Measurements from ENCODE around the gene TMTC1. TPM values are rescaled to one million over a fixed set of nuclear protein-coding genes. Genes with fewer than 3 reads are reported as not detected.

TMTC1 gene
- polyA plus RNA-seq, 4 donors: 26.7 to 31.3 (median 28.7) TPM

- no peak for DNase-seq (ENCODE audit: low read depth in 4 of 4, low spot score in 2 of 4)
Measured at GRCh38 chr12:29508949-29509348, 274.8 kb downstream of the TMTC1 start.

GRCh38 chr12:29505122-29505521 is 278.6 kb downstream of the TMTC1 start:
- no peak for DNase-seq (ENCODE audit: low read depth in 4 of 4, low spot score in 2 of 4)

GRCh38 chr12:29503283-29503682 is 280.5 kb downstream of the TMTC1 start:
- DNase-seq (ENCODE audit: low read depth in 4 of 4, low spot score in 2 of 4): no peak

DNA sequence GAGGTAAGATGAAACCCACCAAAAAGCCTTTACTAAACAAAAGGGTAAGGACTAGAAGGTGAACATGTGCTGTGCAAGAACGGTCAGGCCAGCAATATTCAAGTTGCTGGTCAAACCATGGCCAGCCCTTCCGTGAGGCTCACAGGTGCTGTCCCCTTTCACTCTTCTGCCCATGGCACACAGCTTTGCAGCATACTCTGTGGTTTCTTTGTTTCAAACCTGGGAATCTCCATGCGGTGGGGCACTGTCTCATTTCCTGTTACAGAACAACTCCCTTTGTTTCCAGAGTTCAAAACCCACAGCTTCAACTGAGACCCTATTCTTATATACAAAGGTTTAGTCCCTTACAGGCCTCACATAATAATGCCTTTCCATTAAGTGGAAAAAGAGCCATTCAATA is 284.5 kb downstream of the TMTC1 start:
- DNase-seq (ENCODE audit: low read depth in 4 of 4, low spot score in 2 of 4): no peak

DNA sequence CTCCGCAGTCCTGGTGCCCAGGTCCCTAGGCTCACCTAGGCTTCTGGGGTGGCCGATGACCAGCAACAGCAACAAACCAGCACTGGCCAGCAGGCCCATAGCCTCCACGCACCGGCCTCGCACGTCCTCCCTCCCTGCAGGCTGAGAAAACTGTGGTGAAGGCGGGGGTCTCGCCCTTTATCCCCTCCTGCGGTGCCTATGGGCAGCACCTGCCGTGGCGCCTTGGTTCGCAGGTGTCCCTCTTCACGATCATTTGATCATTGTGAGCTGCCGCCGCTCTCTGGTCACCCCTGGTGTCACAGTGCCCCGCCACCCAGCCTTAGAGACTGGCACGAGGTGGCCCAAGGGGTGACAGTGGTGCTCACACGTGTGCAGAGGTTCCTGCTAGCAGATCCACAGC is 286.2 kb downstream of the TMTC1 start, which contains the start of gene OVCH1:
OVCH1 (minus strand) TSS at position 99 of the 400 bp plus-strand sequence; CDS start at position 99, 0 bp downstream.
- DNase-seq (ENCODE audit: low read depth in 4 of 4, low spot score in 2 of 4): no peak

DNA sequence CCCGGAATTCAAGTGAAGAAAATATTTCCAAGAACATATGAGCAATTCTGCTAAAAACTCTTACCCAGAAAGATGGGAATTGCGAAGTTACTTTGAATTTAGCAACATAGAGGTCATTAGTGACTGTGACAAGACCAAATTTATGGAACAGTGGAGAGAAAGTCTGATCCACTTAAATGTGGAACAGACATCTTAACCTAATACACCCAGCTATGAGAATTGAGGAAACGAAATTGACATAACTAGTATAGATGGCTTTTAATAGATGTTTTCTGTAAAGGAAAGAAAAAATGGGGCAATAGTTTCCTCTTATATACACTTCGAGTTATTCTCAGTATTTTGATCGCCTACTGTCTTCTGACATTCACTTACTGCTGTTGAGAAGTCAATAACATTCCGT is 290.9 kb downstream of the TMTC1 start:
- DNase-seq (ENCODE audit: low read depth in 4 of 4, low spot score in 2 of 4): no peak

- no peak for DNase-seq (ENCODE audit: low read depth in 4 of 4, low spot score in 2 of 4)
Measured at GRCh38 chr12:29486972-29487371, 296.8 kb downstream of the TMTC1 start.

DNA sequence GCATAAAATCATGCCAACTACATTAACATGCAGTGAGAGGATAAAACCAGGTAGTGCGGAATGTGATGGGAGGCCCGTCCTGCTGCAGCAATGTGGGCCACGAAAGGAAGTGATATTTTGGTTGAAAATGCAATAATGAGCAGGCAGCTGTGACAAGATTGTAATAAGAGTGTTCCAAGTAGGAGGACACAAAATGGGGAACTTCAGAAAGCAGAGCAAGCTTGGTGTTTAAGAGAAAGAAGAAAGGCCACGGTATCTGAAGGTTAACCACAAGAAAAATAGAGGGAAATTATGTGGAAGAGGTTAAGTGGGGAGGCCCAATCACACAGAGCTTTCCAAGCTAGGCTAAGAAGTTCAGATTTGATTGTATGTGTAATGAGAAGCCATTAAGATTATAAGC is 320.5 kb downstream of the TMTC1 start:
- no peak for DNase-seq (ENCODE audit: low read depth in 4 of 4, low spot score in 2 of 4)

DNA sequence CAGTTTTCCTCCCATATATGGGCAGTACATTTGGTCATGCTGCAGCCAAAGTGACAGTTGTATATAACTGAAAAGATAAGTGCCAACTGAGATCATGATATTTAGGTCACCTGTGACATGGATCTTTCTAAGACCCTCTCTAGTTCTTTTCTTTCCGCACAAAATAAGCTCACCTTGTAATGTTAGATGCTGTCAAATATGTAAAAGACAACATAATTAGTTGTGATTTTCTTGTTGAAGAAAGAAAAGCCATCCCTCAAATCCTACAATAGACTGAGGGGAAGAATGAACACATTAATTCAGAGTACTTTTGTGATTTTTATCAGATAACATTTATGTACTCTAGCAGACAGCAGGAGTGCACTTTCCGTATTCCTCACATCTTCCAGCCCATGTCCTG is 323.7 kb downstream of the TMTC1 start:
- no peak for DNase-seq (ENCODE audit: low read depth in 4 of 4, low spot score in 2 of 4)

- no peak for DNase-seq (ENCODE audit: low read depth in 4 of 4, low spot score in 2 of 4)
Measured at GRCh38 chr12:29455087-29455486, 328.7 kb downstream of the TMTC1 start.

DNA sequence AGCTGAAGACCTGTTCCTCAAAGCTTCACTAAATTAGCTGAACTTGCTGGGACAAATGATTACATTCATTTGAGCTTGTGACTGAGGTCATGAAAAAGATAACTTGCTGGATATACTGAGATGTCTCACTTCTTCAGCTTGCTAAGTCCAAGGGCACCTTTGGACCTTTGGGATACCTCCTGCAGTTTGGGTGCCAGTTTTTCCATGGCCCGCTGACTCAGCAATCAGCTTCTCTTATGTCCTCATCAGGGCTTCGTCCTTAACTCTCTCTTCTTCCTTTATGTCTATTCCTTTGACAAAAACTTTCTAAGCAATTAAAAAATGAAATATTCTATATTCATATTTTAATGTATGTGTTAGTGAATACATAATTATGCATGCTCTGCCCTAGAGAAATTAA is 331.9 kb downstream of the TMTC1 start:
- no peak for DNase-seq (ENCODE audit: low read depth in 4 of 4, low spot score in 2 of 4)

Measured in left renal cortex interstitium (tissue), 4 donors.